ENCODE measurements around the gene FAAP20. TPM values are rescaled to one million over a fixed set of nuclear protein-coding genes. Genes with fewer than 3 reads are reported as not detected.

The FAAP20 gene
- total and polyA plus RNA-seq, 3 donors from 2014 or later, result 65.5 to 72.6 (median 72.0) TPM

DNA sequence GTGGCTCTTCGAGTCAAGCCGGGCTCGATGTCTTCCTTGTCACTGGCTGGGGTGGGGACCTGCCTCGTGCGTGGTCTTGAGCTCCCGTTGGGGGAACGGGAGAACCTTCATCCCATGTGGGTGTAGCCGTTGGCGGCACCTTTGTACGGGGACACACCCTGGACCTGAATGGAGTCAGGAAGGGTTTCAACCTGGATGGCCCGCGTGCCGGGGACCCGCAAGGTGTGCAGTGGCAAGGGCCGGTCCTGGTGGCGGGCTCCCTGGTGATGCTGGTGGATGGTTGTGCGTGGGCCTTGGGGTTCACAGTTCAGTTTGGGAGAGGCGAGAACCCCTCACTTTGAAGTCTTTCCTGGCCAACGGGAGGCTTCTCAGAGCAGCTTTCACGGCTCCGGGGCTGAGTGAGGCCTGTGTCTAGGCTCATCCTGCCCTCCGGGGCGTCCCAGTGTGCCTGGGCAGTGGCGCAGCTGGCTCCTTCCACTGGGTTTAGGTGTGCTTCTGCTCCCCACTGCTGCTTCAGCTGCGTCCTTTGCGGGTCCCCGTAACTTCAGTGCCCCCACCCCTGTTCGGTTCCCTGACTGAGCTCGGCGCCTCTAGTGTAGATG lies 44.9 kb upstream of the FAAP20 start:
- Histone ChIP-seq H3K4me1 (peaks cover 64% of the 10 kb centered on the region), H3K9me3 (no peaks in the 10 kb centered on the region), H3K27me3 (no peaks in the 10 kb centered on the region), H3K27ac (peak overlapping the region in 1 of 2 donors; percentile 21), H3K4me3 (no peak overlapping the region), H3K36me3 (ENCODE audit: low read depth, missing control alignments) (no peaks in the 10 kb centered on the region)
- WGBS, 2 donors, result 87 to 90% methylated on average over 30 of the region's 30 CpGs
- DNase-seq, result no peak
- intact Hi-C loops (cut with DNase I; ENCODE audit: low total_unique reads), result no loop called here
- TF ChIP-seq POLR2A (IDR thresholded peaks at IDR 0.05), result no peak
- TF ChIP-seq, protein P1, sequence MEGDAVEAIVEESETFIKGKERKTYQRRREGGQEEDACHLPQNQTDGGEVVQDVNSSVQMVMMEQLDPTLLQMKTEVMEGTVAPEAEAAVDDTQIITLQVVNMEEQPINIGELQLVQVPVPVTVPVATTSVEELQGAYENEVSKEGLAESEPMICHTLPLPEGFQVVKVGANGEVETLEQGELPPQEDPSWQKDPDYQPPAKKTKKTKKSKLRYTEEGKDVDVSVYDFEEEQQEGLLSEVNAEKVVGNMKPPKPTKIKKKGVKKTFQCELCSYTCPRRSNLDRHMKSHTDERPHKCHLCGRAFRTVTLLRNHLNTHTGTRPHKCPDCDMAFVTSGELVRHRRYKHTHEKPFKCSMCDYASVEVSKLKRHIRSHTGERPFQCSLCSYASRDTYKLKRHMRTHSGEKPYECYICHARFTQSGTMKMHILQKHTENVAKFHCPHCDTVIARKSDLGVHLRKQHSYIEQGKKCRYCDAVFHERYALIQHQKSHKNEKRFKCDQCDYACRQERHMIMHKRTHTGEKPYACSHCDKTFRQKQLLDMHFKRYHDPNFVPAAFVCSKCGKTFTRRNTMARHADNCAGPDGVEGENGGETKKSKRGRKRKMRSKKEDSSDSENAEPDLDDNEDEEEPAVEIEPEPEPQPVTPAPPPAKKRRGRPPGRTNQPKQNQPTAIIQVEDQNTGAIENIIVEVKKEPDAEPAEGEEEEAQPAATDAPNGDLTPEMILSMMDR (IDR thresholded peaks at IDR 0.05), result no peak

DNA sequence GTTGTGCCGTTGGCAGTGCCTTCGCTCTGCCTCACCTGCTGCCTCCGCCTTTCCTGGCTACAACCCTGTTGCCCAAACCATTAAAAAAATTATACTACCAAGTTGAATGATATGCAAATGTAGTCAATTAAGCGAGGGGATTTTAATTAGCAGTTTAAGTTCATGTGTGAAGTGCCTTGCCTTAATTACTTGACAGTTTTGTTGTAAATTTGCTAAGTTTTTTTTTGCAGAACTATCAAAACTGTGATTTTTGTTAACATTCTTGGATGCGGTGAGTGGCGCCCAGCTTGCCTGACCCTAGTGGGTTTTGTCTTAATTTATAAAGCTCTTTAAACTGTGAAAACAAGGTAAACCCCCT lies 44.4 kb upstream of the FAAP20 start:
- DNase-seq, result no peak
- Histone ChIP-seq H3K27me3 (no peaks in the 10 kb centered on the region), H3K36me3 (ENCODE audit: low read depth, missing control alignments) (no peaks in the 10 kb centered on the region), H3K27ac (peak overlapping the region in 1 of 2 donors; percentile 19), H3K4me3 (no peak overlapping the region), H3K9me3 (no peaks in the 10 kb centered on the region), H3K4me1 (peaks cover 69% of the 10 kb centered on the region)
- WGBS, 2 donors, result 89 to 91% methylated on average over 6 of the region's 6 CpGs
- TF ChIP-seq, protein P1 (IDR thresholded peaks at IDR 0.05), result no peak
- no peak for TF ChIP-seq POLR2A (IDR thresholded peaks at IDR 0.05)
- intact Hi-C loops (cut with DNase I; ENCODE audit: low total_unique reads), result no loop called here

DNA sequence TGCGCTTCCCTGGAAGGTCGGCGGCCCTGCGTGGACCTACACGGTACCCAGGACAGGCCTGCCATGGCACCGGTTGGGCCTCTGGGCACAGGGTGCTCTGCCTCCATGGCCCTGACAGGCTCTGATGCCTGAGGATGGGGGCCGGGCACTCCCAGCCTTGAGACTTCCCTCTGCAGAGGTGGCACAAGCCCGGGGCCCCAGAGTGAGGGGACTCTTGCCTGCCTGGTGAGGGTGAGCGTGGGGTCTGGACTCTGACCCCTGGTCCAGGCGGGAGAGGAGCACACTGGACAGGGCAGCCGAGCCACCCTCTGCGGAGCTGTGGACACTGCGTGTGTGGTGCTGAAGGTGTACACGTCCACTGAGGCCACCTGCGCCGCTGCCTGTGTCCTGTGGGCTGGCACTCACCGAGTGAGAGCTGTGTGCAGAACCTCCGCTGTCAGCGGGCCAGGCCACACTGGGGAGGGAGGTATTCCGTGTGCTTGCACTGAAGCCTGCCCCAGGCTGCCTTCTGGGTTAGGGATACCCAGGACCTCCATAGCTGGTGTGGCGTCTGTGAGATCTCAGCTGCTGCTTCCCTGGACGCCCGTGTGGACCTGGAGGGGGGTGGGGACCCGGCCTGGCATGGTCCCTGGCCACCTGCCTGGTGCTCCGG lies 43.9 kb upstream of the FAAP20 start:
- no peaks in the 10 kb centered on the region for H3K36me3 ChIP-seq (ENCODE audit: low read depth, missing control alignments)
- H3K27me3 ChIP-seq, result no peaks in the 10 kb centered on the region
- no peak overlapping the region for H3K4me3 ChIP-seq
- TF ChIP-seq, protein P1 (IDR thresholded peaks at IDR 0.05), result no peak
- no peak for TF ChIP-seq POLR2A (IDR thresholded peaks at IDR 0.05)
- WGBS, 2 donors, result 71 to 82% methylated on average over 22 to 25 of the region's 25 CpGs
- intact Hi-C loops (cut with DNase I; ENCODE audit: low total_unique reads), result no loop called here
- H3K27ac ChIP-seq, result peak overlapping the region; percentile 48 to 83
- no peak for DNase-seq
- H3K4me1 ChIP-seq, result peaks cover 74% of the 10 kb centered on the region
- no peaks in the 10 kb centered on the region for H3K9me3 ChIP-seq

DNA sequence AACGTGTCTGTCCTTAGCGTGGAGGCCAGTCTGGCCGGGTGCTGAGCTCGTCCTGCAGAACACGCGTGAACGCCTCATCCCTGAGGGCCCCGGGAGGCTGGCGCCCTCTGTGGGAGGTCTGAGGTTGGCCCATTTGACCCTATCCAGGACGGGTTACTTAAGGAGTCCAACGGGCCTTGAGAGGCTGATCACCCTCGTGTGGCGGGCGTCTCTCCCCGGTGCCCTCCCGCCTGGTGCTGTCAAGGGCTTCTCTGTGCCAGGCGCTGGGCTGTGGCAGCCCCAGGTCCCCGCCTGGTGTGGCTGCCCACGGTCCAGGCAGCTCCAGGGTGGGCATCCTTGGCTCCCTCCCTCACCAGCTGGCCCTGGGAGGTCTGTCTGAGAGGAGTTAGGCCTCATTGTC lies 43.2 kb upstream of the FAAP20 start:
- WGBS, 2 donors, result 33 to 44% methylated on average over 6 to 16 of the region's 19 CpGs
- H3K9me3 ChIP-seq, result no peaks in the 10 kb centered on the region
- H3K27ac ChIP-seq, result peak overlapping the region; percentile 48 to 83
- H3K36me3 ChIP-seq (ENCODE audit: low read depth, missing control alignments), result no peaks in the 10 kb centered on the region
- peak; percentile 63 for DNase-seq
- TF ChIP-seq, protein P1 (IDR thresholded peaks at IDR 0.05), result peak in 1 of 3 experiments; percentile 15
- TF ChIP-seq POLR2A (IDR thresholded peaks at IDR 0.05), result no peak
- intact Hi-C loops (cut with DNase I; ENCODE audit: low total_unique reads), result no loop called here
- H3K4me3 ChIP-seq, result no peak overlapping the region
- H3K27me3 ChIP-seq, result no peaks in the 10 kb centered on the region
- peaks cover 81% of the 10 kb centered on the region for H3K4me1 ChIP-seq

All from testis (tissue), 3 donors.